Measurements from ENCODE around the gene PRDM1. TPM values are rescaled to one million over a fixed set of nuclear protein-coding genes. Genes with fewer than 3 reads are reported as not detected.

PRDM1 gene
- total RNA-seq, 2 experiments from 2014 or later = 24.6 to 24.7 TPM

DNA sequence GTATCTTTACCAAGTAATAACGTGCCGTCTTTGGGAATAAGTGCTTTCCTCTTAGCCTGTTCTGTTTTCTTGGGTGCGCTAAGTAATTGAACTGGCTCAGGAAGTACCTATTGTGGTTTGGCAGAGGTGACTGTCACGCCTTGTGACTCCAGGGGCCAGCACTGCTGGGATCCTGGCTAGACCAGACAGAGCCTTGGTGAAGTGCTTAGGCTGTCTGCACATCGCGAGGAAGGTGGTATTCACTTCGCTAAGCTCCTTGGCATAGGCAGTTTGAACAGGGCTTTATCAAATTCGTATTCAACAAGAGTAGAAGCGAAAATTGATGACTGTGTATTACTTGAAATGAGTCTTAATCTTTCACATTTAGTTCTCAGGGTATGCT, 17.6 kb downstream of the PRDM1 start:
- TF ChIP-seq, protein P1, sequence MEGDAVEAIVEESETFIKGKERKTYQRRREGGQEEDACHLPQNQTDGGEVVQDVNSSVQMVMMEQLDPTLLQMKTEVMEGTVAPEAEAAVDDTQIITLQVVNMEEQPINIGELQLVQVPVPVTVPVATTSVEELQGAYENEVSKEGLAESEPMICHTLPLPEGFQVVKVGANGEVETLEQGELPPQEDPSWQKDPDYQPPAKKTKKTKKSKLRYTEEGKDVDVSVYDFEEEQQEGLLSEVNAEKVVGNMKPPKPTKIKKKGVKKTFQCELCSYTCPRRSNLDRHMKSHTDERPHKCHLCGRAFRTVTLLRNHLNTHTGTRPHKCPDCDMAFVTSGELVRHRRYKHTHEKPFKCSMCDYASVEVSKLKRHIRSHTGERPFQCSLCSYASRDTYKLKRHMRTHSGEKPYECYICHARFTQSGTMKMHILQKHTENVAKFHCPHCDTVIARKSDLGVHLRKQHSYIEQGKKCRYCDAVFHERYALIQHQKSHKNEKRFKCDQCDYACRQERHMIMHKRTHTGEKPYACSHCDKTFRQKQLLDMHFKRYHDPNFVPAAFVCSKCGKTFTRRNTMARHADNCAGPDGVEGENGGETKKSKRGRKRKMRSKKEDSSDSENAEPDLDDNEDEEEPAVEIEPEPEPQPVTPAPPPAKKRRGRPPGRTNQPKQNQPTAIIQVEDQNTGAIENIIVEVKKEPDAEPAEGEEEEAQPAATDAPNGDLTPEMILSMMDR (IDR thresholded peaks at IDR 0.05) = no peak
- CTCF ChIA-PET = interaction anchor here (1.0 to 1.4 kb wide), 3 partner anchors 8 to 120 kb away, joined by 3 to 7 read pairs (median 4); no protein-coding TSS in a partner anchor

GRCh38 chr6:106104476-106104875, 18.3 kb downstream of the PRDM1 start:
- DNase-seq = no peak
- TF ChIP-seq, protein P1 (IDR thresholded peaks at IDR 0.05) = no peak
- ATAC-seq = no peak
- peak overlapping the region; percentile 78 for H3K4me3 Mint-ChIP-seq
- peaks cover 3% of the 10 kb centered on the region for H3K9me3 Mint-ChIP-seq
- H3K27me3 Mint-ChIP-seq = peaks cover 12% of the 10 kb centered on the region
- H3K36me3 Mint-ChIP-seq (ENCODE audit: low read depth) = peaks cover 86% of the 10 kb centered on the region
- H3K27ac Mint-ChIP-seq = no peak overlapping the region
- POLR2A ChIA-PET = interaction anchor here (0.6 to 4.4 kb wide), 15 partner anchors 9 to 204 kb away, joined by 3 to 28 read pairs (median 3); partner anchors contain the start of gene PRDM1
- CTCF ChIA-PET = interaction anchor here (1.1 to 1.4 kb wide), 2 partner anchors 8 to 119 kb away, joined by 4 to 7 read pairs; no protein-coding TSS in a partner anchor
- H3K4me1 Mint-ChIP-seq (ENCODE audit: low read depth) = peaks cover 73% of the 10 kb centered on the region
- intact Hi-C loops (cut with micrococcal nuclease) = no loop called here

More for the DNA sequence above, 17.6 kb downstream of the PRDM1 start:
- Mint-ChIP-seq H3K4me3 (peak overlapping the region; percentile 78), H3K4me1 (ENCODE audit: low read depth) (peaks cover 79% of the 10 kb centered on the region), H3K36me3 (ENCODE audit: low read depth) (peaks cover 91% of the 10 kb centered on the region), H3K9me3 (peaks cover 3% of the 10 kb centered on the region), H3K27ac (peak overlapping the region; percentile 96), H3K27me3 (peaks cover 10% of the 10 kb centered on the region)
- intact Hi-C loops (cut with micrococcal nuclease) = no loop called here
- POLR2A ChIA-PET = interaction anchor here (0.6 to 4.4 kb wide), 11 partner anchors 10 to 120 kb away, joined by 3 to 28 read pairs (median 4); no protein-coding TSS in a partner anchor
- DNase-seq = peak; percentile 53
- ATAC-seq = peak; percentile 38

DNA sequence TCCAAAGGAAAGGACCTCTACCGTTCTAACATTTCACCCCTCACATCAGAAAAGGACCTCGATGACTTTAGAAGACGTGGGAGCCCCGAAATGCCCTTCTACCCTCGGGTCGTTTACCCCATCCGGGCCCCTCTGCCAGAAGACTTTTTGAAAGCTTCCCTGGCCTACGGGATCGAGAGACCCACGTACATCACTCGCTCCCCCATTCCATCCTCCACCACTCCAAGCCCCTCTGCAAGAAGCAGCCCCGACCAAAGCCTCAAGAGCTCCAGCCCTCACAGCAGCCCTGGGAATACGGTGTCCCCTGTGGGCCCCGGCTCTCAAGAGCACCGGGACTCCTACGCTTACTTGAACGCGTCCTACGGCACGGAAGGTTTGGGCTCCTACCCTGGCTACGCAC, 18.8 kb downstream of the PRDM1 start:
- peaks cover 3% of the 10 kb centered on the region for H3K9me3 Mint-ChIP-seq
- peaks cover 85% of the 10 kb centered on the region for H3K36me3 Mint-ChIP-seq (ENCODE audit: low read depth)
- ChIA-PET POLR2A (interaction anchor here (0.9 to 4.2 kb wide), 9 partner anchors 9 to 205 kb away, joined by 3 to 28 read pairs (median 3); partner anchors contain the start of gene PRDM1), CTCF (interaction anchor here (1.1 kb wide), 1 partner anchor 77 kb away, joined by 3 read pairs; no protein-coding TSS in a partner anchor)
- H3K27ac Mint-ChIP-seq = peak overlapping the region; percentile 24
- DNase-seq = no peak
- H3K4me3 Mint-ChIP-seq = peak overlapping the region; percentile 78
- intact Hi-C loops (cut with micrococcal nuclease) = no loop called here
- no peak for ATAC-seq
- peaks cover 72% of the 10 kb centered on the region for H3K4me1 Mint-ChIP-seq (ENCODE audit: low read depth)
- H3K27me3 Mint-ChIP-seq = peaks cover 13% of the 10 kb centered on the region
- TF ChIP-seq, protein P1 (IDR thresholded peaks at IDR 0.05) = no peak

DNA sequence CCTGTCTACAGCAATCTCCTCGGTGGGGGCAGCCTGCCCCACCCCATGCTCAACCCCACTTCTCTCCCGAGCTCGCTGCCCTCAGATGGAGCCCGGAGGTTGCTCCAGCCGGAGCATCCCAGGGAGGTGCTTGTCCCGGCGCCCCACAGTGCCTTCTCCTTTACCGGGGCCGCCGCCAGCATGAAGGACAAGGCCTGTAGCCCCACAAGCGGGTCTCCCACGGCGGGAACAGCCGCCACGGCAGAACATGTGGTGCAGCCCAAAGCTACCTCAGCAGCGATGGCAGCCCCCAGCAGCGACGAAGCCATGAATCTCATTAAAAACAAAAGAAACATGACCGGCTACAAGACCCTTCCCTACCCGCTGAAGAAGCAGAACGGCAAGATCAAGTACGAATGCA, 19.4 kb downstream of the PRDM1 start:
- no peak for DNase-seq
- intact Hi-C loops (cut with micrococcal nuclease) = no loop called here
- Mint-ChIP-seq H3K27me3 (peaks cover 15% of the 10 kb centered on the region), H3K4me3 (peak overlapping the region; percentile 78), H3K4me1 (ENCODE audit: low read depth) (peaks cover 67% of the 10 kb centered on the region), H3K27ac (no peak overlapping the region), H3K36me3 (ENCODE audit: low read depth) (peaks cover 80% of the 10 kb centered on the region), H3K9me3 (peaks cover 3% of the 10 kb centered on the region)
- POLR2A ChIA-PET = interaction anchor here (0.9 to 4.2 kb wide), 12 partner anchors 8 to 205 kb away, joined by 3 to 28 read pairs (median 3); partner anchors contain the start of gene PRDM1
- CTCF ChIA-PET = interaction anchor here (1.1 kb wide), 1 partner anchor 76 kb away, joined by 3 read pairs; no protein-coding TSS in a partner anchor
- TF ChIP-seq, protein P1 (IDR thresholded peaks at IDR 0.05) = no peak
- no peak for ATAC-seq
